ENCODE data around the gene ZNF300.

- no peak for TF ChIP-seq HOXA7 (CRISPR knock-in tag; IDR thresholded peaks at IDR 0.05; ENCODE audit: borderline replicate concordance)
- TF ChIP-seq, protein P1, sequence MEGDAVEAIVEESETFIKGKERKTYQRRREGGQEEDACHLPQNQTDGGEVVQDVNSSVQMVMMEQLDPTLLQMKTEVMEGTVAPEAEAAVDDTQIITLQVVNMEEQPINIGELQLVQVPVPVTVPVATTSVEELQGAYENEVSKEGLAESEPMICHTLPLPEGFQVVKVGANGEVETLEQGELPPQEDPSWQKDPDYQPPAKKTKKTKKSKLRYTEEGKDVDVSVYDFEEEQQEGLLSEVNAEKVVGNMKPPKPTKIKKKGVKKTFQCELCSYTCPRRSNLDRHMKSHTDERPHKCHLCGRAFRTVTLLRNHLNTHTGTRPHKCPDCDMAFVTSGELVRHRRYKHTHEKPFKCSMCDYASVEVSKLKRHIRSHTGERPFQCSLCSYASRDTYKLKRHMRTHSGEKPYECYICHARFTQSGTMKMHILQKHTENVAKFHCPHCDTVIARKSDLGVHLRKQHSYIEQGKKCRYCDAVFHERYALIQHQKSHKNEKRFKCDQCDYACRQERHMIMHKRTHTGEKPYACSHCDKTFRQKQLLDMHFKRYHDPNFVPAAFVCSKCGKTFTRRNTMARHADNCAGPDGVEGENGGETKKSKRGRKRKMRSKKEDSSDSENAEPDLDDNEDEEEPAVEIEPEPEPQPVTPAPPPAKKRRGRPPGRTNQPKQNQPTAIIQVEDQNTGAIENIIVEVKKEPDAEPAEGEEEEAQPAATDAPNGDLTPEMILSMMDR (tag by site-specific recombination; IDR thresholded peaks at IDR 0.05): no peak
Observed at GRCh38 chr5:150946351-150946905, 41.6 kb upstream of the ZNF300 start.
